HepG2 (cell line): ENCODE data around the gene SLC22A23. TPM values are rescaled to one million over a fixed set of nuclear protein-coding genes. Genes with fewer than 3 reads are reported as not detected.

Experiments
- AKAP8 ChIP-seq: sonication (generic); formaldehyde crosslinking; IDR thresholded peaks from 2 replicates; pipeline ENCODE4 v1.5.1; 2020; ENCODE audit warnings: mild to moderate bottlenecking, missing genetic modification reagents
- HDAC1 ChIP-seq: sonication (generic); formaldehyde crosslinking; IDR thresholded peaks from 2 replicates; pipeline ENCODE4 v1.5.1; 2020; ENCODE audit warnings: mild to moderate bottlenecking, missing genetic modification reagents
- HNF1A ChIP-seq, 2 experiments: sonication (generic) in 1 of 2; formaldehyde crosslinking in 1 of 2; IDR thresholded peaks; 2 replicates each; pipeline versions ENCODE4 v1.4.0 to v1.6.1; 2016 to 2020; ENCODE audit warnings: borderline replicate concordance in 1 of 2, low read depth in 1 of 2, mild to moderate bottlenecking in 1 of 2, missing genetic modification reagents in 1 of 2
- KLF13 ChIP-seq: sonication (generic); formaldehyde crosslinking; IDR thresholded peaks from 2 replicates; pipeline ENCODE4 v1.4.0; 2020; ENCODE audit warnings: mild to moderate bottlenecking, missing genetic modification reagents
- MIER3 ChIP-seq: IDR thresholded peaks from 2 replicates; pipeline ENCODE4 v1.6.1; 2016; ENCODE audit warnings: missing compliant biosample characterization, borderline replicate concordance
- MYC ChIP-seq: sonication (generic); formaldehyde crosslinking; IDR thresholded peaks from 2 replicates; pipeline ENCODE4 v1.9.0; 2021; ENCODE audit warnings: missing genetic modification reagents, borderline replicate concordance
- NCOA2 ChIP-seq: sonication (generic); formaldehyde crosslinking; IDR thresholded peaks from 2 replicates; pipeline ENCODE4 v1.8.0; 2022; ENCODE audit warnings: inconsistent platforms
- PCBP1 ChIP-seq: fragments of 200-400 bp; formaldehyde crosslinking; IDR thresholded peaks from 2 replicates; pipeline ENCODE4 v1.6.1; 2017; ENCODE audit warnings: mild to moderate bottlenecking, low read depth, low read length, borderline replicate concordance
- PCBP2 ChIP-seq: fragments of 200-400 bp; formaldehyde crosslinking; optimal IDR thresholded peaks from 2 replicates; pipeline ENCODE3; 2018; ENCODE audit warnings: low read length, low read depth; ENCODE audit not compliant: poor library complexity, severe bottlenecking
- PHF21A ChIP-seq: sonication (generic); formaldehyde crosslinking; IDR thresholded peaks from 2 replicates; pipeline ENCODE4 v1.5.0; 2020; ENCODE audit warnings: mild to moderate bottlenecking, missing genetic modification reagents
- PLRG1 ChIP-seq: fragments of 450-650 bp; conservative IDR thresholded peaks from 2 replicates; pipeline ENCODE4 v1.6.1; 2016
- POLR2G ChIP-seq: fragments of 200-400 bp; formaldehyde crosslinking; IDR thresholded peaks from 2 replicates; pipeline ENCODE4 v1.6.1; 2018; ENCODE audit warnings: mild to moderate bottlenecking, low read depth, low read length, moderate library complexity
- PRMT3 ChIP-seq: sonication (generic); formaldehyde crosslinking; IDR thresholded peaks from 2 replicates; pipeline ENCODE4 v1.8.1; 2022; ENCODE audit warnings: low read depth, mild to moderate bottlenecking, moderate library complexity, missing genetic modification reagents, borderline replicate concordance
- SP1 ChIP-seq, 2 experiments: fragments of 450-650 bp in 1 of 2; sonication (generic) in 1 of 2; formaldehyde crosslinking in 1 of 2; IDR thresholded peaks; 2 replicates each; pipeline versions ENCODE4 v1.4.0 to v1.6.1; 2016 to 2020; ENCODE audit warnings: missing genetic modification reagents in 1 of 2
- SP5 ChIP-seq: IDR thresholded peaks from 2 replicates; pipeline ENCODE4 v1.6.1; 2016; ENCODE audit warnings: low read depth, borderline replicate concordance
- THRA ChIP-seq: sonication (generic); formaldehyde crosslinking; IDR thresholded peaks from 2 replicates; pipeline ENCODE4 v1.4.0; 2020; ENCODE audit warnings: missing genetic modification reagents, borderline replicate concordance
- XRCC5 ChIP-seq: fragments of 200-400 bp; formaldehyde crosslinking; optimal IDR thresholded peaks from 2 replicates; pipeline ENCODE3; 2017; ENCODE audit warnings: mild to moderate bottlenecking, low read length
- polyA plus RNA-seq, 8 experiments: library from polyadenylated mRNA; depleted of rRNA in 3 of 8; stranded (reverse) in 7 of 8; unstranded in 1 of 8; fragments of >200 nt; fragmentation: Illumina TruSeq in 4 of 8; extraction: Trizol in 4 of 8; gene quantifications; 2 replicates each; pipeline versions ENCODE4 v1.2.1 to v1.2.3, GENCODE V29; 2011 to 2016; ENCODE audit warnings: low read depth in 4 of 8, missing spikeins in 1 of 8, mixed read lengths in 1 of 8; ENCODE audit not compliant: insufficient read depth in 1 of 8
- total RNA-seq, 5 experiments: library from RNA; depleted of rRNA; stranded (reverse); fragments of >200 nt; fragmentation: Illumina TruSeq; extraction: Trizol; gene quantifications; 2 replicates each; pipeline ENCODE4 v1.2.3, GENCODE V29; 2016; ENCODE audit warnings: low read depth in 1 of 5
- TF ChIP-seq, protein P1 (sequence below): sonication (generic); formaldehyde crosslinking; IDR thresholded peaks from 2 replicates; pipeline ENCODE4 v1.8.1; 2023; ENCODE audit warnings: missing genetic modification reagents, mild to moderate bottlenecking, borderline replicate concordance
- TF ChIP-seq, protein P2 (sequence below): sonication (generic); formaldehyde crosslinking; IDR thresholded peaks from 2 replicates; pipeline ENCODE4 v1.4.0; 2020; ENCODE audit warnings: missing genetic modification reagents
- TF ChIP-seq, protein P3 (sequence below): sonication (generic); formaldehyde crosslinking; IDR thresholded peaks from 2 replicates; pipeline ENCODE4 v1.5.0; 2020; ENCODE audit warnings: mild to moderate bottlenecking, missing genetic modification reagents

SLC22A23 gene
- total and polyA plus RNA-seq, 2 of the 13 experiments (the other 11 are each of a cell fraction or from before 2014, with no cell fraction given), result 11.8 to 17.5 TPM

GRCh38 chr6:3409699-3410384 lies 47.0 kb downstream of the SLC22A23 start (continued):
- TF ChIP-seq PRMT3 (CRISPR knock-in tag) (no peak), SP5 (CRISPR knock-in tag) (peak; percentile 100), MIER3 (peak; percentile 98), PHF21A (CRISPR knock-in tag) (peak; percentile 99), PCBP2 (no peak), MYC (peak; percentile 87; the same call in 1 of the 2 replicates), KLF13 (CRISPR knock-in tag) (no peak), POLR2G (peak; percentile 53), NCOA2 (CRISPR knock-in tag) (peak; percentile 99), SP1 (IDR thresholded peaks at IDR 0.05) (no peak), SP1 (CRISPR knock-in tag; IDR thresholded peaks at IDR 0.05) (peak; percentile 33), THRA (CRISPR knock-in tag) (peak; percentile 97), HNF1A (IDR thresholded peaks at IDR 0.05; ENCODE audit: low read depth) (peak; percentile 93), HNF1A (CRISPR knock-in tag; IDR thresholded peaks at IDR 0.05; ENCODE audit: borderline replicate concordance) (peak; percentile 99), PCBP1 (no peak), HDAC1 (peak; percentile 98), AKAP8 (CRISPR knock-in tag) (peak; percentile 90), PLRG1 (no peak), XRCC5 (peak; percentile 92)
- TF ChIP-seq, protein P1, sequence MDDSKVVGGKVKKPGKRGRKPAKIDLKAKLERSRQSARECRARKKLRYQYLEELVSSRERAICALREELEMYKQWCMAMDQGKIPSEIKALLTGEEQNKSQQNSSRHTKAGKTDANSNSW (CRISPR knock-in tag), result no peak
- TF ChIP-seq, protein P2, sequence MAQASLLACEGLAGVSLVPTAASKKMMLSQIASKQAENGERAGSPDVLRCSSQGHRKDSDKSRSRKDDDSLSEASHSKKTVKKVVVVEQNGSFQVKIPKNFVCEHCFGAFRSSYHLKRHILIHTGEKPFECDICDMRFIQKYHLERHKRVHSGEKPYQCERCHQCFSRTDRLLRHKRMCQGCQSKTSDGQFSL, result peak; percentile 16; the same call in 1 of the 2 replicates
- TF ChIP-seq, protein P3, sequence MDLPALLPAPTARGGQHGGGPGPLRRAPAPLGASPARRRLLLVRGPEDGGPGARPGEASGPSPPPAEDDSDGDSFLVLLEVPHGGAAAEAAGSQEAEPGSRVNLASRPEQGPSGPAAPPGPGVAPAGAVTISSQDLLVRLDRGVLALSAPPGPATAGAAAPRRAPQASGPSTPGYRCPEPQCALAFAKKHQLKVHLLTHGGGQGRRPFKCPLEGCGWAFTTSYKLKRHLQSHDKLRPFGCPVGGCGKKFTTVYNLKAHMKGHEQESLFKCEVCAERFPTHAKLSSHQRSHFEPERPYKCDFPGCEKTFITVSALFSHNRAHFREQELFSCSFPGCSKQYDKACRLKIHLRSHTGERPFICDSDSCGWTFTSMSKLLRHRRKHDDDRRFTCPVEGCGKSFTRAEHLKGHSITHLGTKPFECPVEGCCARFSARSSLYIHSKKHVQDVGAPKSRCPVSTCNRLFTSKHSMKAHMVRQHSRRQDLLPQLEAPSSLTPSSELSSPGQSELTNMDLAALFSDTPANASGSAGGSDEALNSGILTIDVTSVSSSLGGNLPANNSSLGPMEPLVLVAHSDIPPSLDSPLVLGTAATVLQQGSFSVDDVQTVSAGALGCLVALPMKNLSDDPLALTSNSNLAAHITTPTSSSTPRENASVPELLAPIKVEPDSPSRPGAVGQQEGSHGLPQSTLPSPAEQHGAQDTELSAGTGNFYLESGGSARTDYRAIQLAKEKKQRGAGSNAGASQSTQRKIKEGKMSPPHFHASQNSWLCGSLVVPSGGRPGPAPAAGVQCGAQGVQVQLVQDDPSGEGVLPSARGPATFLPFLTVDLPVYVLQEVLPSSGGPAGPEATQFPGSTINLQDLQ (CRISPR knock-in tag), result peak; percentile 97
